Non-pigmented ciliary epithelial cell (primary cell): Measurements from ENCODE around the gene DECR2.
"Not testable (repeated sequence)": the region's sequence is repeated elsewhere in the genome, so short reads cannot be mapped to it uniquely, and the experiment has no call there.

Experiments
- DNase-seq: peaks from one replicate; pipeline ENCODE4 v3.0.0-alpha.2; 2010; ENCODE audit warnings: low read depth

The DECR2 gene, protein sequence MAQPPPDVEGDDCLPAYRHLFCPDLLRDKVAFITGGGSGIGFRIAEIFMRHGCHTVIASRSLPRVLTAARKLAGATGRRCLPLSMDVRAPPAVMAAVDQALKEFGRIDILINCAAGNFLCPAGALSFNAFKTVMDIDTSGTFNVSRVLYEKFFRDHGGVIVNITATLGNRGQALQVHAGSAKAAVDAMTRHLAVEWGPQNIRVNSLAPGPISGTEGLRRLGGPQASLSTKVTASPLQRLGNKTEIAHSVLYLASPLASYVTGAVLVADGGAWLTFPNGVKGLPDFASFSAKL

DNA sequence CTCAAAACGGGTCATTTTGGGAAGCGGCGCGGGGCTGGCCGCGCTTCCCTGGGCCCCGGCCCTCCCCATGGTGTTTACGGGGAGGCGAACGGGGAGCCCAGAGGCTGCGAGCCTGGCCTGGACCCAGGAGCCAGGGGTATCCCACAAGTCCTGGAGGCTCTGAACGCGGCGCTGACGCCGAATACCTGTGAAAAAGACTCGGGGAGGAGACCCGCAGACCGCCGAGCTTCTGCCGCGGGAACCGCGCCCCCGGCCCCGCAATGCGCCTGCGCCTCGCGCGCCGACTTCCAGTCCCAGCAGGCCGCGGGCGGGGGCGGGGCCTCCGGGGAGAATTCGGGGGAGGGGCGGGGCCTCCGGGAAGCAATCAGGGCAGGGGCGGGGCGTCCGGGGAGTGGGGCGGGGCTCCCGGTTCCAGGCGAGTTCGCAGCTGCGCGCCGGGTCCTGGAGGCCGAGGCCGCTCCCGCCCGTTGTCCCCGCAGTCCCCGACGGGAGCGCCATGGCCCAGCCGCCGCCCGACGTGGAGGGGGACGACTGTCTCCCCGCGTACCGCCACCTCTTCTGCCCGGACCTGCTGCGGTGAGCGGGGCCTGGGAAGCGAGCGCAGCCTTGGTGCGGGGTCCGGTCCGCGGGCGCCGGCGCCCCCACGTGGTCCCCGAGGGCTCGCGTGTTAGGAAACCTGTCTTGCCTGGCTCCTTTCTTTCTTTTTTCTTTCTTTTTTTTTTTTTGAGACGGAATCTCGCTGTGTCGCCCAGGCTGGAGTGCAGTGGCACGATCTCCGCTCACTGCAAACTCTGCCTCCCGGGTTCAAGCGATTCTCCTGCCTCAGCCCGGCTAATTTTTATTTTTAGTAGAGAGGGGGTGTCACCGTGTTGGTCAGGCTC lies at the start of gene DECR2:
Gene DECR2 (plus strand): TSS at position 418 of the 881 bp plus-strand sequence. CDS start 79 bp downstream, at position 497.
- no peak for DNase-seq

DNA sequence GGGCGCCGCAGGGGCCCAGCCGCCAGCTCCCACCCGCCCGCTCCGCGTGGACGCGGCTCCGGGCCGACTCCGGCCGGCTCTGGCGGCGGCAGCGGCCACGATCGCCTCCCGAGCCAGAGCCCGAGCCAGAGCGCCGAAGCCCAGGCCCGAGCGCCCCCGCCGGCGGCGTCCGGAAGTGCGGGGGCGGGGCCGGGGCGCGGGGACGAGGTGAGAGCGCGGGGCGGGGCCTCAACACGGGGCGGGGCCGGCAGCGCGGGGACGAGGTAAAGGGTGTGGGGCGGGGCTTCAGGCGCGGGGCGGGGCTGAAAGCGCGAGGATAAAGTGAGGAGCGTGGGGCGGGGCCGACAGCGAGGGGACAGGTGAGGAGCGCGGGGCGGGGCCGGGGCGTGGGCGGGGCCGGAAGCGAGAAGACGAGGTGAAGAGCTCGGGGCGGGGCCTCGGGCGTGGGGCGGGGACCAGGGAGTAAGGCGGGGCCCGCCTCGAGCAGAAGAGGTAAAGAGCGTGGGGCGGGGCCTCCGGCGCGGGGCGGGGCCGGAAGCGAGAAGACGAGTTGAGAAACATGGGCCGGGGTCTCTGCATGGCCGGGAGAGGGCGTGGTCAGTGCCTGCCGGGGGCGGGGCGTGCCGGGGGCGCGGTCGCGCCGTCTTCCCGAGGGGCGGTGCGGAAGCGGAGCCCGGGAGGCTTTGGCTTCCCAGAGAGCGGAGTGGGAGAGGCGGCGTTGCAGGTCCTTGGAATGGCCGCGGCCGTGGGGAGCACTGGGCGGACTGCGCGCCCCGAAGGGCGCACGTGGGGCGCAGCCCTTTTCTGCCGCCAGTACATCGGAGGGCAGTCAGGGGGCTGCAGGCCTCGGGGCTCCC lies 48.9 kb upstream of the DECR2 start, which contains the start of gene AXIN1:
Gene AXIN1 (minus strand): TSS at position 177 of the 857 bp plus-strand sequence. CDS start 5,698 bp downstream, outside the sequence.
- peak; percentile 49 for DNase-seq

DNA sequence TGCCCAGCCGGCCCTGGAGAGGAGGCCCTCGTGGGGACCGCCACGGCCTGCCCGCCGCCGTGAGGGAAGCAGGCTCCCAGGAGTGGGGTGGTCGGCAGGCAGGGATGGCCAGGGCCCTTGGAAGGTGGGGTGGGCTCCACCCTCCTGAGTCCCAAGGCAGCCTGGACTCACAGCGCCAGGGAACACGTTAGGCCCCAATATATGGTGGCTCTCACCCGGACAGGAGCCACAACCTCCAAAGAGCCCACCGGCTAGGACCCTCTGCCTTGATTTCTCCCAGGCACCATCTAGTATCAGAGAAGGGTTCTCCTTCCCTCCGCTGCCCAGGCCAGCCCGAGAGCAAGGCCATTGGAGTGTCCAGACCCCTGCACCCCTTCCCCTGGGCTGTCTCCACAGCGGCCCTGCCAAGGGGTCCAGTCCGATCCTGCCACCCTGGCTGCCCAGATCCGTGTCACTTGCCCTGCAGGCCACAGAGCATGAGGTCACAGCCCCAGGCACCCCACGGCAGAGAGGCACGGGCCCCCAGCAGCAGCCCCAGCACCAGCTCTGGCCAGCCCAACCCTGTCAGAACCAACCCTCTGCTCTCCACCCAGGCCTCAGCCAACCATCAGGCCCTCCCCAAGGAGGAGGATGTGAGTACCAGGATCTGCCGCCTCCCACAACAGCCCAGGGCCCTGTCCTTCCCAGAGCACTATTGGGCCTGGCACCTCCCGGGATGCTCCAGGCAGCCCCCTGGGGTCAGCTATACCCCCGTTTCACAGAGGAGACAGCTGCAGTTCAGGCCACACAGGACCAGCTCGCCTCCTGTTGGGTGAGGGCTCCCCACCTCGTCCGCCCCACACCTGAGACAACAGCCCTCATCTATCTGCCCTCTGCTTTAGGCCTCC lies 48.0 kb upstream of the DECR2 start:
- DNase-seq: no peak

DNA sequence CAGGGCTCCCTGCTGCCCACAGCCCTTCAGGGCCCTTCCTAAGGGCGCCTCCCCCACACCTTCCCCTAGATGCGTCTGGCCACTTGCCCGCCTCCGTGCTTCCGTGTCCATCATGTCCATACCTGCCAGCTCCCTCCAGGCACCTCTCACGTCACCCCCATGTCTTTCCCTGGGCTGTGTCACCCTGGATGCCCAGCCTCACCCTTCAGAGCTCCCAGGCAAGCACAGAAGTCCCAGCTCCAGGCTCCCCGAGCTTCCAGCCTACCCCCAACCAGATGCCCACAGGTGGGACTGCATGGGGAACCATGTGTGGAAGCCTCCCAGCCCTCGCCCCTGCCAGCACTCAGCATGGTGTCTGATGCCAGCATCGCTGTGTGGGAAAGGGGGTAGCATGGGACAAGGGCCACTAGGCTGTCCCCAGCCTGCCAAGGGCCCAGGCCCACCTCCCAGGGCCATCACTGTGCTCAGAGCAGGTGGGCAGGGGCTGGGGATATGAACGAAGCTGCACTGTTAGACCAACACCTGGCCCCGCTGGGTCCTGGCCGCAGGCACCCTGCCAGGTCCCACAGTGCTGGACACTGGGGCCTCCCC lies 47.3 kb upstream of the DECR2 start:
- DNase-seq: no peak

DNA sequence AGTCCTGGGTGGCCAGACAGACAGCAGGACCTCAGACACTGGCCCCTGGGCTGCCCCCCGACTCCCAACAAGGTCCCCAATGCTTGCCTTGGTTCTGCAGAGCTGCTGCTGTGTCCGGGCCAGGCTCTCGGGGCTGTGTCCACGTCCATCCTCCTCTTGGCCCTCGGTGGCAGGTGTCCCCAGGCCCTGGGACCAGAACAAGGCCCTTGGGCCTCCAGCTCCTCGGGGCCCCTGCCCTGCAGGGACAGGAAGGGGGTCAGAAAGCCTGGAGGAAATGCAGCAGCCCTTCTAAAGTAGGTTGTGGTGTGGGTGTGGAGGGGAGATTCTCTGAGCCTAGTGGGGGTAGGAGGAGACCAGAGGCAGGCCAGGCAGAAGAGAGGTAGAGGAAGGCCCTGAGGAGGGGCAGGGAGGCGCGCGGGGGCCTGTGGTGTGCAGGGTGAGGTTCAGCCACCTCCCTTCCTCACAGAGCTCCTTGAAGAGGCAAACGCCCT lies 46.7 kb upstream of the DECR2 start:
- DNase-seq: no peak

DNA sequence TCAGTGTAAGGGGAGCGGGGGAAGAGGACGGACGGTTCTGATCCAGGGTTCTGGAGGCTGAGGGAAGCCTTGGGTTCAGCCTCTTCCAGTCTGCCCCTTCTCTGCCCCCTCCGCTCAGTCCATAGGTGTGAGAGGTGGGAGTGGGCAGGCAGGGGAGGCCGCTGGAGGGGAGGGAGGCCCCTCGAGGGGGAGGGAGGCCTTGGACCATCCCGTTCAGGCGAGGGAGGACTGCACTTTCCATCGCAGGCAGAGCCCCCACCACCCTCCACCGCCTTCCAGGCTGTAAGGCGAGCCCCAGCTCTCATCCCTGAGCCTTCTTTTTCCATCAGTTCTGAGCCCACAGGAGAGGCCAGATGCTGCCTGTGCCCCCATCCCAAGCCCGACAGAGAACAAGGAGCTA lies 44.9 kb upstream of the DECR2 start:
- no peak for DNase-seq

DNA sequence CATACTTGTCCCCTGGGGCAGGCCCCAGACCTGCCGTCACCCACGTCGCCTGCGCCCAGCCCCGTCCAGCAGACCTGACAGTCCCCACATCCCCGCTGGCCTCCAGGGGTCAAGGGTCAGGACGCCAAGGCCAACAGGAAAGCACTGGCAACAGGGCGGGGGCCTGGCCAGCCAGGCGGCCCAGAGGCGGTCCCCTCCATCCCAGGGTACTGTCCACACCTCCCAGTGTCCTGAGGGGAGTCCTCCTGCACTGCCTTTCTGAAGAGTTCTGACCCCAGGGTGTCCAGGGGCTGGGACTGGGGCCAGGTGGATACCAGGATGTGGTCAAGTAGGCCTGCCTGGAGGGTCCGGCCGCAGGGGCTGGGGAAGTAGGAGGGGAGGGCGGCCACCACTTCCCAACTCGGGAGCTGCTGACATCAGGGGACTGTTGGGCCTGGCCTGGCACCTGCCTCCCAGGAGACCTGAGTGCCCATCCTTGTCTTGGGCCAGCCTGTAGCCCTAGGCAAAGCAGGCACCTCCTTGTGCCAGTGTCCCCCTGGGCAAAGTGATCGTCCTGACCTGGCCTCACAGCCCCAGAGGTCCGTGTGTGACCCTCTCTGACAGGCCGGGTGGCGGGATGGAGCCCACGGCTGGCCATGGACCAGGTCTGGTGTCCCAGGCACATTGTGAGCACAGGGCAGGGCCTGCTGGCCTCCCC lies 42.5 kb upstream of the DECR2 start:
- DNase-seq: no peak

DNA sequence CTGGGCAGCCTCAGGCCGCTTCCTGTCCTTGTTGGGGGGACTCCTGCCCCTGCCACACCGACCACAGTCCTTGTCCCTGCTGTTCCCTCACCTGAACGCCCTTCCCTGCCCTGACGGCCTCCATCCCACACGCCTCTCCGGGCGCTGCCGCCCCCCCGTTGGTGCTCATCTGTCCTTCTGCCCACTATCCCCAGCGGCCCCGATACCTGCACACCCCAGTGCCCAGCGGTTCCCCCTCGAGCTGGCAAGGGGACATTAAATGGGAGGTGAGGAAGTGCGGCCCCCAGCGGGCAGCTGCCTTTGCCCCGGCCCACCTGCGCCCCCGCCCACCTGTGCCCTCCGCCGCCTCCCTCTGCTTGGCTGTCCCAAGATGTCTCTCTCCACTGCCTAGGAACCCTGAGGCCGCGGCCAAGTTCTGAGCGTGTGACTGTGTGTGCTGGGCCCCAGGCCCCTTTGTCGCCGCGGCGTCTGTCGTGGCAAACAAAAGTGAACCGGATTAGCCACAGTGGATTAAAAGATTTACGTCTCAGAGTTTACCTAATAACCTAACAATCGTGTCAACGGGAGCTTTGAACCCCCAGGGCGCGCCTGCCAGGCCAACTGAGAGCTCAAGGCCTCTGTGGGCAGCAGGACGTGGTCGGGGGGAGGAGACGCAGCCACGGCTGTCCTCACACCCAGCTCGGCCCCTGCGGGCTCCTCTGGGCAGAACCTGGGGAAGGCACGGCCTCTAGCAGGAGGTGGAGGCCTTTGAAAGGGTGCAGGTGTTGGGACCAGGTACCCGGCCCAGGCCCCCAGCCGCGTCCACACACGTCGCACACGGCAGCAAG lies 41.6 kb upstream of the DECR2 start:
- no peak for DNase-seq

DNA sequence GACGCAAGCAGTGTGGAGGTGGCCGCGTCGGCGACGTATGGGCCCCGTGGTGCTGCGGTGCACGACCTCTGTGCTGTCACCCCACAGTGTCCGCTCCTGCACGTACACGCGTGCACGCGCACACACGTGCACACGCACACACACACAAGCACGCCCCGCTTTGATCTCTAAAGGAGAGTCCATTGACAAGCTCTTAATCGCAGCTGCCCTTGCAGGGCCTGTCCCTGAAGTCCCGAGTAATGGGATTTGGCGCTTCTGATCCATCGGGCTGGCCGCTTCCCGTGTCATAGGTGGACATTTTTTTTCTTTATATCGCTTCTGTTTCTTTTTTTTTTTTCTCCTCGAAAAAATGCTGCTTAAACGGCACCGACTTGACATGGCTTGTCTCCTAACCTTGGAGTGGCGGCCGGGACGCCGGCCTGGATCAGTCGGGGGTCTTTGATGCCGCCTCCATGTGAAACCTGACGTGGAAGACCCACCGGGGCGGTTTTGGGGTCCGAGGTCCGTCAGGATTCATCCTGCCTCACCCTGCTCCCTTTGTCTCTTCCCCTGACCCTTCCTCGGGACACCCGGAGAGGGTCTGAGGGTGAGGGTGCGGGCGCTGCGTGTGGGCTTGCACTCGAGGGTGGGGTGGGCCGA lies 40.9 kb upstream of the DECR2 start:
- DNase-seq: no peak

DNA sequence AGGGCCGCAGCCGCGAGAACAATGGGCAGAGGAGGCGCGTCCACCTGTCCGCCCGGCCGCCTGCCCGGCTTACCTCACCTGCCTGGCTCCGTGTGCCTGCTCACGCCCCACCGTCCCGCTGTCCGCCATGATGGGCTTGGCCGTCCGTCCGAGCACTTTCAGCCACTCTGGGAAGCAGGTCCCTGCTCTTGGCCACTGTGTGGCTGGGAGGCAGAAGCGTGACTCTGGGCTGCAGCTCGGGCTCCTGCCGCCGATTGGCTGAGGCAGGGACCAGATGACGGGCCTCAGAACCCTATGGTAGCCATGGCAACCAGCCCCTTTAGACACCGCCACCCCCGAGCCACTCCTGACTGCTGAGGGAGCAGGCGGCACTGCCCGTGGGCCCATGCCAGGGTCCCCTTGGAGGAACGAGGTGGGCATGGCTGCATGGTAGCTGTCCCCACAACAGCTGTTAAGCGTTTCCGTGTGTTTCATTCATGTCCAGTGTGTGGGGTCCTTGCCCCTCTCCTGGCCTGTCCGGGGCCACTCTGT lies 40.3 kb upstream of the DECR2 start:
- DNase-seq: no peak

DNA sequence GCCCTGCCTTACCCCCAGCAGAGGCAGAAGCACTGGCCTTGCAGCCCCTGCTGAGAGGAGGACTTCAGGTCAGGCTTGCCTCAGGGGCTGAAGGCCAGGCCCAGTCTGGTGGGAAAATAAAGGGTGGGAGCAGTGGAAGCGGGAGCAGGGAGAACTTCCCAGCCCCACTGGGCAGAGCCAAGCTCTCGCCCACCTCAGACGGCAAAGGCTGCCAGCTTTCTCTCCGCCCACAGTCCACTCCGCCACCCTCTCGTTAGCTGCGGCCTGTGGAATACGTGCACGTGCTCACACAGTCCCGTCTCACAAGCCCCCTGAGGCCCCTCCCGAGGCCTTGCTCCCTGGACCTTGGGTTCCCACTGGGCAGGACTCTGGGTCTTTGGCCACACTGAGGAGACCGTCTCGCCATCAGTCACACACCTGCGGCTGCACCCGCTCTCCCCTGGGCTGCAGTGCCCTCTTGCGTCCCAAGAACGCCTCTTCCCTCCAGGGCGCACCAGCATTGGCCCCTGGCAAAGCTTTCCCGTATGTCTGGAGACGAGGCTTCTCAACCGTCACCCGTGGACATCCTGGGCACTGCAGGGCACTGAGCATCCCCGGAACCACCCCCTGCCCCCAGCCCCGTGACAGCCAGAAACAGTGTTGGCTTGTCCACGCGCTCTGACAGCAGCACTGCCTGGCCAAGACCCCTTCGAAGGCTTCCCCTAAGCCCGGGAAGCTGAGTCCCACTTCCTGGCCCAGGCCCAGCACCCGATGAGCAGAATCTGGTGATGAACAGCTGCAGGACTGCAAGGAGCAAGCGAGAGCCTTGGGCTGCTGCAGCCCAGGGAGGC lies 39.6 kb upstream of the DECR2 start:
- DNase-seq: no peak

DNA sequence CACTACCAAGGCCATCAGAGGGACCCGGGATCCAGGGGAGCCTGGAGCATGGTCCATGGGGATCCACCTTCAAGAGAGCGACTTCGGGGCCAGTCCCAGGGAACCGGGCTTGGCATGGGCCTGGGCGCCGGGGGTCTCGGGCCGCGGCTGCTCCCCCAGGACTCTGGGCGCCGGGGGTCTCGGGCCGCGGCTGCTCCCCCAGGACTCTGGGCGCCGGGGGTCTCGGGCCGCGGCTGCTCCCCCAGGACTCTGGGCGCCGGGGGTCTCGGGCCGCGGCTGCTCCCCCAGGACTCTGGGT lies 39.0 kb upstream of the DECR2 start:
- not testable (repeated sequence) for DNase-seq

DNA sequence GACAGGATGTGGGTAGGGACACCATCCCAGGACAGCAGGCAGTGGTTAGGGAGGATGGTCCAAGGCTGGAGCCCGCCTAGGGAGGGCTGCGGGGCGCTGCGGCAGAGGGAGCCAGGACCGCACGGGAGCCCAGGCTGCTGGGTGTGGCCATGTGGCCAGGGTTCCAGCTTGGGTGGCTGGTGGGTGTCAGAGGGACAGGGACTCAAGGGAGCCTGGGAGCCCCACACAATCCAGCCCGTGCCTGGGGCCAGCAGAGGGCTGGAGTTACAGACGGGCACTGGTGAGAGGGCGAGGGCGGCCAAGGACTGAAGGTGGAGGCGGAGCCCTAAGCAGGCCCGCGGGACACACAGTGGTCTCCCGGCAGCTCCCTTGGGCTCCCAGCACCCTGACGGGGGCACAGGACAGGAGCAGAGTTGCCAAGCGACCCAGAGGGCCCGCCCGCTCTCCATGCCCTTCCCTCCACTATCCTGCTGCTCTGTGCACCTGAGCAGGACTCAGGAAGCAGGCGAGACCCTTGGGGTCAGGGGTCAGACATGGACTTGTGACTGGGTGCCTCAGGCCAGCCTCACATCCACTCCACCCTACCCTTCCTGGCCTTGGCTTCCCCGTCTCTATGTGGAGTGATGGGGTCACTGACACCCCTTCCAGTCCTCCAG lies 38.4 kb upstream of the DECR2 start:
- no peak for DNase-seq

DNA sequence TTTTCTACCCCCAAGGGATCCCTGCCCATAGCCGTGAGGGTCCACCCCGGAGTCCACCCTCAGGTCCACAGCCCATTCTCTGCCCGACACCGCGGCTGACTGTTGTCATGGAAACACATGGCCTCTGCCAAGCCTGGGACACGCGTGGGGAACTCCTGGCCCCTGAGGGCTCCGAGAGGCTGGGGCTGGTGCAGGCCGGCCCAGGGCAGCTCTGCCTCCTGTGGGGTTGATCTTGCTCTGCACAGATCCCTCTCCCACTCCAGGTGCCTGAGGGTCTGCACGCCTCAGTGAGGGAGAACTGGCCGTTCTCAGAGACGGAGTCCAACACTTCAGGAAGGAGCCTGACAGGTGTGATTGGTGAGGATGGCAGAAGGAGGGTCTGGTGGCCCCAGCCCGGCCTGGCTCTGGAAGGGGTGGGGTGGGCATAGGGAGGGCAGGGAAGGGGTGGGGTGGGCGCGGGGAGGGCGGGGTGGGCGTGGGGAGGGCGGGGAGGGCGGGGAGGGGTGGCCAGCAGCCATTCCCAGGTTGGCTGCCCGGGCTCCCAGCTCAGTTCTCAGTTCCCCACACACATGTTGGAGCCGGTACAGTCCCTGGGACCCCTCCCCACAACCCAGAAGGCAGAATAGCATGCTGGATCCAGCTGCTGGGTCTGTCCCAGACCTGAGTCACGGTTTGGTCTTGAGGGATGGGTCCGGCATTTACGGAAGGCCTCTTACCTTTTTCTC lies 37.8 kb upstream of the DECR2 start:
- no peak for DNase-seq

DNA sequence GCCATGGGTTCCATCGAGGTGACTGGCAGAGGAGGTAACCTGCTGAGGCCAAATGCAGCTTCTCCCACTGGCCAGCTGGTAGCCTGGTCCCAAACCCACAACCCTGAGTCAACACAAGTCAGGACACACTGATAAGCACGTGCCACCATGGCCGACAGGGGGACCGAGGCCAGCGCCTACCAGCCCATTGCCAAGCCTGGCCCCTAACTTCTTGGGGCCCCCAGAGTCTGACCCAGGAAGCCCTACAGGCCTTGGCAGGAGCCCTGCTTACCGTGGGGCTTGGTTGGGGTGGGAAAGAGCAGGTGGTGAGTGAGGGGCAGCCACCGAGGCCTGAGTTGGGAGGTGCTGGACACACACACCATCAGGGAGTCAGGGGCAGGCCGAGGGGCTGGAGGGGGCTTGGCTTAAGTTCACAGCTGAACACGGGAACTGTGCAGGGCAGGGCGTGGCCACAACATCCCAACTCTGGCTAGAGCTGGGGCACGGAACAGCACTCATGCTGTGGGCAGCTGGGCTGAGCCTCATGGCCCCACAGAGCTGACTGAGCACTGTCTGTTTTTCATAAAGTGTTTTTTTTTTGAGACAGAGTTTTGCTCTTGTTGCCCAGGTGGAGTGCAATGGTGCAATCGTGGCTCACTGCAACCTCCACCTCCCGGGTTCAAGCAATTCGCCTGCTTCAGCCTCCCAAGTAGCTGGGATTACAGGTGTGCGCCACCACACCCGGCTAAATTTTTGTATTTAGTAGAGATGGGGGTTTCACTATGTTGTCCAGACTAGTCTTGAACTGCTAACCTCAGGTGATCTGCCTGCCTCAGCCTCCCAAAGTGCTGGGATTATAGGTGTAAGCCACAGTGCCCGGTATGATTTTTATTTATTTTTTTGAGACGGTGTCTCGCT lies 36.8 kb upstream of the DECR2 start:
- no peak for DNase-seq
